Measurements from ENCODE around the gene CNN1. TPM values are rescaled to one million over a fixed set of nuclear protein-coding genes. Genes with fewer than 3 reads are reported as not detected.

The CNN1 gene
- polyA plus RNA-seq, 4 donors: 1.1 to 44.8 (median 15.9) TPM

DNA sequence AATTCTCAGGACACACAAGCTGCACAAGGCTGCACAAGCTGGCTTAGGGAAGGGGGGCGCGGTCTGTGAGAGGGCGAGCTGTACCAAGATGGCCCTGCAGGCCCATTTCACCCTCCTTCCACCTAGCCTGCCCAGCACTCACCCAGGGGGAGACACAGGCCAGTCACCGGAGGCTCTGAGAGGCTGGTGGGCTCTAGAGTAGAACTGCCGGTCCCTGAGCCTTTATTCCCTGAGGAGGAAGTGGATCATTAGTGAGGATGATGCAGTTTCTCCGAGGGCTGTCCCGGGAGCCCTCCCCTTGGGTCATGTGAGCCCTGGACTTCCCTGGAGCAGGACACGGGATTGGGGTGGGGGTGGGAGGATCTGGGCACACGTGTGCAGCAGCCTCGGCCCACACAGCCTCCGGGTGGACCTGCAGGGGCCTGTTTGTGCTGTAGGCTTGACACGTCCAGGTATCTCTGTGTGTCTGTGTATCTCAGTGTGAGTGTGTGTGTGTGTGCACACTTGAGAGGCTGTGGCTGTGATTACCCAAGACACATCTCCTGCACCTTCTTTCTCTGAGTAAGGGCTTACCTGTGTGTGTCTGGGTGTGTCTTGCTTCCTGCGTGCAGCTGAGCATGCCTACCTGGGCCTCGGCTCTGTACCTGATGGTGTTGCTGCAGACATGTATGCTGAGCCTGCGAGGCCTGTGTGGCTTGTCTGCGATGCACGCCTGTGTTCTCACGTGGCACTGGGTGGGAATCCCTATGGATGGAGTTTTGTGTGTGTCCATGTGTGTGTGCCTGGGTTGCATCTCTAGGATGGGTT is 39.0 kb downstream of the CNN1 start, which contains the start of gene ACP5:
TSS of gene ACP5 (minus strand) at position 195 of the 807 bp plus-strand sequence. CDS start 328 bp downstream, outside the sequence.
- peak in 1 of 2 donors; percentile 58 for DNase-seq
- Histone ChIP-seq H3K9me3 (ENCODE audit: control insufficient read depth in 2 of 2, insufficient read depth in 1 of 2, low read depth in 1 of 2, low read length in 1 of 2) (no peaks in the 10 kb centered on the region), H3K4me3 (ENCODE audit: low read depth in 1 of 3, low read length in 3 of 3) (peak within 1 kb of the TSS; percentile 25 to 73 (median 73)), H3K36me3 (ENCODE audit: control insufficient read depth in 3 of 3, insufficient read depth in 2 of 3, low read depth in 1 of 3, low read length in 3 of 3) (peaks cover 0 to 31% (median 0%) of the 10 kb centered on the region in 3 donors), H3K4me1 (ENCODE audit: control insufficient read depth in 3 of 3, insufficient read depth in 2 of 3, low read depth in 1 of 3, low read length in 2 of 3) (peaks cover 0 to 27% (median 0%) of the 10 kb centered on the region in 3 donors), H3K27ac (ENCODE audit: low read depth in 1 of 3, low read length in 2 of 3) (peak within 1 kb of the TSS; percentile 43 to 84 (median 81)), H3K27me3 (ENCODE audit: control insufficient read depth in 3 of 3, insufficient read depth in 3 of 3, low read length in 3 of 3) (no peaks in the 10 kb centered on the region)
- 59 to 67% (median 61%) methylated on average over 18 of the region's 18 CpGs for WGBS, 3 donors
- FAIRE-seq: no peak

DNA sequence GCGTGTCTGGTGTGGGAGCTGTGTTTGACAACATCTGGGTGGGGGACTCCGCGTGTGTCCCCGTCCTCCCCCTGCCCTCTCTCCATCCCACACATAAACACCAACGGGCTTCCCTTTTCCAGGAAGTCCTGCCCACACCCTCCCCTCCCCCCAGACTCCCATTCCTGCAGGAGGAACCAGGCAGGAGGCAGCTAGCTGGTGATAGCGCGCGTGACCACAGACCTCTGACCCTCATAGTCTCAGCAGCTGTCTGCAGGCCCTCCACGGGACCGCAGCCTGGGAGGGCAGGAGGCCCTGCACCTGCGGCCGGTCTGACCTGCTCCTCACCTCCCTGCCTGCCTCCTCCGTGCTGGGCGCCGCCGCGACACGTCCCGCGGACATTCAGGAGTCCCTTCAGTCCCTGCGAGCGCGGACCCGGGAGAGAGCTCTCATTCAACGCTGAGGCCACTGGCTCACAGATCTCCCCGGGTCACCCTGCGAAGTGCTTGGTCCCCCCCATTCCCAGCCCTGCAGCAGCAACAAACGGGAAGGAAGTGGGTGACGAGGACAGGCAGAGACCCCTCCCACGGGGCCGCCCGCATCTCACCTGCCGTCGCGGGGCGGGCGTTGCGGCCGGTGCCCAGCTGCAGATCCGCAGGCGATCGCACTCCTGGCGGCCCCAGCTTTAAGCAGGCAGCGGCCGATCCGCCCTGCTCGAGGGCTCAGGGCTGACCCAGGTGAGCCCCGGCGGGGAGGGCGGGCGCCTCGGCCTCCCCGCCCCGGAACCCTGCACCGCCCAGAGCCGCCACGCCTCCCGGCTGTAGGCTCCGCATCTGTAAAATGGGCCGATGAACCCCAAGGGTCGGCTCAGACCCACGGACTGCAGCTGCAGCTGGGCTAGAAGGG is 39.8 kb downstream of the CNN1 start:
- Histone ChIP-seq H3K4me3 (ENCODE audit: low read depth in 1 of 3, low read length in 3 of 3) (peak overlapping the region; percentile 25 to 73 (median 73)), H3K27me3 (ENCODE audit: control insufficient read depth in 3 of 3, insufficient read depth in 3 of 3, low read length in 3 of 3) (no peaks in the 10 kb centered on the region), H3K4me1 (ENCODE audit: control insufficient read depth in 3 of 3, insufficient read depth in 2 of 3, low read depth in 1 of 3, low read length in 2 of 3) (peaks cover 0 to 27% (median 0%) of the 10 kb centered on the region in 3 donors), H3K36me3 (ENCODE audit: control insufficient read depth in 3 of 3, insufficient read depth in 2 of 3, low read depth in 1 of 3, low read length in 3 of 3) (peaks cover 0 to 31% (median 0%) of the 10 kb centered on the region in 3 donors), H3K9me3 (ENCODE audit: control insufficient read depth in 2 of 2, insufficient read depth in 1 of 2, low read depth in 1 of 2, low read length in 1 of 2) (no peaks in the 10 kb centered on the region), H3K27ac (ENCODE audit: low read depth in 1 of 3, low read length in 2 of 3) (peak overlapping the region; percentile 43 to 84 (median 81))
- DNase-seq (peak; percentile 42 to 91), FAIRE-seq (no peak)
- WGBS, 3 donors: 4 to 7% (median 7%) methylated on average over 58 to 62 of the region's 62 CpGs

GRCh38 chr19:11580116-11580515 is 41.5 kb downstream of the CNN1 start:
- H3K36me3 ChIP-seq (ENCODE audit: control insufficient read depth in 3 of 3, insufficient read depth in 2 of 3, low read depth in 1 of 3, low read length in 3 of 3): peaks cover 0 to 26% (median 0%) of the 10 kb centered on the region in 3 donors
- H3K9me3 ChIP-seq (ENCODE audit: control insufficient read depth in 2 of 2, insufficient read depth in 1 of 2, low read depth in 1 of 2, low read length in 1 of 2): no peaks in the 10 kb centered on the region
- 70 to 85% (median 73%) methylated on average over 4 of the region's 4 CpGs for WGBS, 3 donors
- no peak for DNase-seq
- no peaks in the 10 kb centered on the region for H3K27me3 ChIP-seq (ENCODE audit: control insufficient read depth in 3 of 3, insufficient read depth in 3 of 3, low read length in 3 of 3)
- no peak overlapping the region for H3K4me3 ChIP-seq (ENCODE audit: low read depth in 1 of 3, low read length in 3 of 3)
- FAIRE-seq: no peak
- H3K4me1 ChIP-seq (ENCODE audit: control insufficient read depth in 3 of 3, insufficient read depth in 2 of 3, low read depth in 1 of 3, low read length in 2 of 3): peaks cover 0 to 27% (median 0%) of the 10 kb centered on the region in 3 donors
- H3K27ac ChIP-seq (ENCODE audit: low read depth in 1 of 3, low read length in 2 of 3): peak overlapping the region in 1 of 3 donors; percentile 7

DNA sequence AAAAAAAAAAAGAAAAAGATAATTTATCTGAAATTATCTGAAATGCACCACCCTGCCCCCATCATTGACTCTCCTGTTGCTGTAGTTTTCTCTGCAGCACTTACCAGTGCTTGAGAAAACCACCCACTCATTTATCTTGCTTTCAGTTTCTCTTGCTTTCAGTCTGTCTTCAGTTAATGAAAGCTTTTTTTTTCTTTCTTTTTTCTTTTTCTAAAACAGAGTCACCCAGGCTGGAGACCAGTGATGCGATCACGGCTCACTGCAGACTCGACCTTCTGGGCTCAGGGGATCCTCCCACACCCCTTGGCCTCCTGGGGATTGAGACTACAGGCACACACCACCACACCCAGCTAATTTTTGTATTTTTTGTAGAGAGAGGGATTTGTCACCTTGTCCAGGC is 43.1 kb downstream of the CNN1 start:
- FAIRE-seq: no peak
- Histone ChIP-seq H3K4me1 (ENCODE audit: control insufficient read depth in 3 of 3, insufficient read depth in 2 of 3, low read depth in 1 of 3, low read length in 2 of 3) (peaks cover 0 to 27% (median 0%) of the 10 kb centered on the region in 3 donors), H3K9me3 (ENCODE audit: control insufficient read depth in 2 of 2, insufficient read depth in 1 of 2, low read depth in 1 of 2, low read length in 1 of 2) (no peaks in the 10 kb centered on the region), H3K36me3 (ENCODE audit: control insufficient read depth in 3 of 3, insufficient read depth in 2 of 3, low read depth in 1 of 3, low read length in 3 of 3) (peaks cover 0 to 13% (median 0%) of the 10 kb centered on the region in 3 donors), H3K27me3 (ENCODE audit: control insufficient read depth in 3 of 3, insufficient read depth in 3 of 3, low read length in 3 of 3) (no peaks in the 10 kb centered on the region), H3K4me3 (ENCODE audit: low read depth in 1 of 3, low read length in 3 of 3) (no peak overlapping the region), H3K27ac (ENCODE audit: low read depth in 1 of 3, low read length in 2 of 3) (peak overlapping the region in 2 of 3 donors; percentile 35 to 76)
- 3 to 22% (median 7%) methylated on average over 3 of the region's 3 CpGs for WGBS, 3 donors
- DNase-seq: no peak

- H3K9me3 ChIP-seq (ENCODE audit: control insufficient read depth in 2 of 2, insufficient read depth in 1 of 2, low read depth in 1 of 2, low read length in 1 of 2): no peaks in the 10 kb centered on the region
- H3K36me3 ChIP-seq (ENCODE audit: control insufficient read depth in 3 of 3, insufficient read depth in 2 of 3, low read depth in 1 of 3, low read length in 3 of 3): no peaks in the 10 kb centered on the region
- 69 to 82% (median 76%) methylated on average over 6 of the region's 6 CpGs for WGBS, 3 donors
- no peak overlapping the region for H3K4me3 ChIP-seq (ENCODE audit: low read depth in 1 of 3, low read length in 3 of 3)
- no peak for DNase-seq
- H3K27me3 ChIP-seq (ENCODE audit: control insufficient read depth in 3 of 3, insufficient read depth in 3 of 3, low read length in 3 of 3): no peaks in the 10 kb centered on the region
- H3K4me1 ChIP-seq (ENCODE audit: control insufficient read depth in 3 of 3, insufficient read depth in 2 of 3, low read depth in 1 of 3, low read length in 2 of 3): peaks cover 0 to 7% (median 0%) of the 10 kb centered on the region in 3 donors
- no peak for FAIRE-seq
- H3K27ac ChIP-seq (ENCODE audit: low read depth in 1 of 3, low read length in 2 of 3): no peak overlapping the region
Measured at GRCh38 chr19:11586331-11586730, 47.7 kb downstream of the CNN1 start.

- H3K36me3 ChIP-seq (ENCODE audit: control insufficient read depth in 3 of 3, insufficient read depth in 2 of 3, low read depth in 1 of 3, low read length in 3 of 3): no peaks in the 10 kb centered on the region
- no peak overlapping the region for H3K27ac ChIP-seq (ENCODE audit: low read depth in 1 of 3, low read length in 2 of 3)
- H3K4me3 ChIP-seq (ENCODE audit: low read depth in 1 of 3, low read length in 3 of 3): no peak overlapping the region
- WGBS, 3 donors: 1 to 5% (median 2%) methylated on average over 6 to 7 of the region's 7 CpGs
- H3K9me3 ChIP-seq (ENCODE audit: control insufficient read depth in 2 of 2, insufficient read depth in 1 of 2, low read depth in 1 of 2, low read length in 1 of 2): no peaks in the 10 kb centered on the region
- DNase-seq: peak; percentile 64 to 73
- peaks cover 0 to 2% (median 0%) of the 10 kb centered on the region in 3 donors for H3K4me1 ChIP-seq (ENCODE audit: control insufficient read depth in 3 of 3, insufficient read depth in 2 of 3, low read depth in 1 of 3, low read length in 2 of 3)
- no peak for FAIRE-seq
- no peaks in the 10 kb centered on the region for H3K27me3 ChIP-seq (ENCODE audit: control insufficient read depth in 3 of 3, insufficient read depth in 3 of 3, low read length in 3 of 3)
Measured at GRCh38 chr19:11587302-11587974, 48.8 kb downstream of the CNN1 start.

GRCh38 chr19:11587975-11588631 is 49.5 kb downstream of the CNN1 start:
- DNase-seq (no peak), FAIRE-seq (no peak)
- H3K4me1 ChIP-seq (ENCODE audit: control insufficient read depth in 3 of 3, insufficient read depth in 2 of 3, low read depth in 1 of 3, low read length in 2 of 3): peaks cover 0 to 2% (median 0%) of the 10 kb centered on the region in 3 donors
- no peak overlapping the region for H3K27ac ChIP-seq (ENCODE audit: low read depth in 1 of 3, low read length in 2 of 3)
- H3K36me3 ChIP-seq (ENCODE audit: control insufficient read depth in 3 of 3, insufficient read depth in 2 of 3, low read depth in 1 of 3, low read length in 3 of 3): no peaks in the 10 kb centered on the region
- 25 to 63% (median 38%) methylated on average over 13 of the region's 13 CpGs for WGBS, 3 donors
- no peaks in the 10 kb centered on the region for H3K27me3 ChIP-seq (ENCODE audit: control insufficient read depth in 3 of 3, insufficient read depth in 3 of 3, low read length in 3 of 3)
- no peak overlapping the region for H3K4me3 ChIP-seq (ENCODE audit: low read depth in 1 of 3, low read length in 3 of 3)
- H3K9me3 ChIP-seq (ENCODE audit: control insufficient read depth in 2 of 2, insufficient read depth in 1 of 2, low read depth in 1 of 2, low read length in 1 of 2): no peaks in the 10 kb centered on the region

Data from small intestine (tissue), 7 donors.